Naive thymus-derived CD8-positive, alpha-beta T cell (primary cell): ENCODE measurements around the gene FLT1. TPM values are rescaled to one million over a fixed set of nuclear protein-coding genes. Genes with fewer than 3 reads are reported as not detected.

Source experiments
- polyA plus RNA-seq, 3 donors: library from polyadenylated mRNA; unstranded; fragments of 300-500 nt; fragmentation: Illumina TruSeq; gene quantifications; one replicate each; pipeline ENCODE4 v1.2.3, GENCODE V29; 2021
- total RNA-seq, 8 experiments: library from RNA in 2 of 8; stranded (reverse) in 2 of 8; gene quantifications; one replicate each; pipeline ENCODE4 v1.2.3 and lab custom pipeline; 2021 to 2026

FLT1 gene
- total and polyA plus RNA-seq, 5 experiments from 2014 or later = 0.97 to 2.4 (median 1.3) TPM

Other genes starting within 250 kb of the FLT1 start
- gene POMP, start 164.0 kb upstream of the FLT1 start, total RNA-seq = 10 to 100 TPM; 19.9 to 21.3 TPM
- 10 to 100 TPM; 74.9 to 93.4 (median 90.5) TPM for gene POMP, start 164.0 kb upstream of the FLT1 start, polyA plus RNA-seq
- 10 to 100 TPM; 21.7 to 22.3 TPM for gene SLC46A3, start 223.8 kb upstream of the FLT1 start, total RNA-seq
- gene SLC46A3, start 223.8 kb upstream of the FLT1 start, polyA plus RNA-seq = 10 to 100 TPM; 29.6 to 35.9 (median 34.8) TPM